ENCODE data around the gene KISS1.

GRCh38 chr1:204201348-204202040, 5.2 kb upstream of the KISS1 start:
- TF ChIP-seq CTCF (IDR thresholded peaks at IDR 0.05) (no peak), POLR2A (IDR thresholded peaks at IDR 0.05) (no peak)

Measured in right lobe of liver (tissue), 4 donors.